OCI-LY7 (cell line): Measurements from ENCODE around the gene COL23A1. TPM values are rescaled to one million over a fixed set of nuclear protein-coding genes. Genes with fewer than 3 reads are reported as not detected.

Source experiments
- BruUV-seq: library from RNA; stranded (reverse); fragments of 400-500 nt; replicated peaks from 2 replicates; lab custom pipeline; 2021; lab: Mats Ljungman, UMichigan
- CTCF ChIA-PET: fragments of 300-600 bp; sonication (Branson Sonifier 250); formaldehyde crosslinking; loops from one replicate; lab custom pipeline; 2022; ENCODE audit warnings: antibody characterized with exemption; ENCODE audit not compliant: unreplicated experiment; lab: Charles Lee
- POLR2A ChIA-PET: fragments of 300-600 bp; sonication (Branson Sonifier 250); formaldehyde crosslinking; loops from one replicate; lab custom pipeline; 2022; ENCODE audit warnings: antibody characterized with exemption; lab: Charles Lee
- DNase-seq: peaks from one replicate; pipeline ENCODE4 v3.0.0-alpha.2; 2015; ENCODE audit warnings: low spot score
- H2AFZ ChIP-seq: fragments of 200-600 bp; sonication (generic), shearing (Covaris generic); 2 replicates; pipeline ENCODE4 v1.6.1; 2014; ENCODE audit warnings: mild to moderate bottlenecking, antibody characterized with exemption, low read length, moderate library complexity
- H3K27ac ChIP-seq: fragments of 200-600 bp; sonication (generic); 2 replicates; pipeline ENCODE4 v1.5.1; 2014; ENCODE audit warnings: mixed run types, low read depth, mild to moderate bottlenecking, moderate library complexity, low read length, inconsistent platforms; ENCODE audit not compliant: poor library complexity, severe bottlenecking
- H3K36me3 ChIP-seq: fragments of 200-600 bp; sonication (generic); 2 replicates; pipeline ENCODE4 v1.6.1; 2014; ENCODE audit warnings: mild to moderate bottlenecking, antibody characterized with exemption, low read length, moderate library complexity, mixed read lengths; ENCODE audit not compliant: insufficient read depth
- H3K4me1 ChIP-seq: fragments of 200-600 bp; sonication (generic); 2 replicates; pipeline ENCODE4 v1.5.1; 2014; ENCODE audit warnings: mild to moderate bottlenecking, low read length; ENCODE audit not compliant: insufficient read depth, poor library complexity, severe bottlenecking
- H3K4me2 ChIP-seq: fragments of 200-600 bp; sonication (generic); 2 replicates; pipeline ENCODE4 v1.6.1; 2014; ENCODE audit warnings: mild to moderate bottlenecking, low read length
- H3K4me3 ChIP-seq: fragments of 200-600 bp; sonication (generic); 2 replicates; pipeline ENCODE4 v1.5.1; 2014; ENCODE audit warnings: mild to moderate bottlenecking, low read depth, low read length; ENCODE audit not compliant: poor library complexity, severe bottlenecking
- H3K79me2 ChIP-seq: fragments of 200-600 bp; sonication (generic); 2 replicates; pipeline ENCODE4 v1.6.1; 2016; ENCODE audit warnings: low read depth, mild to moderate bottlenecking, low read length, moderate library complexity, mixed read lengths; ENCODE audit not compliant: insufficient read depth
- H3K9me2 ChIP-seq: fragments of 200-600 bp; sonication (generic); 2 replicates; pipeline ENCODE4 v1.6.1; 2016; ENCODE audit warnings: mild to moderate bottlenecking, low read length, mixed read lengths; ENCODE audit not compliant: insufficient read depth
- H3K9me3 ChIP-seq: fragments of 200-600 bp; sonication (generic); 2 replicates; pipeline ENCODE4 v1.6.1; 2014; ENCODE audit warnings: mild to moderate bottlenecking, mixed run types, low read length, mixed read lengths
- H4K20me1 ChIP-seq: fragments of 200-600 bp; sonication (generic); 2 replicates; pipeline ENCODE4 v1.6.1; 2014; ENCODE audit warnings: mild to moderate bottlenecking, antibody characterized with exemption, low read length, moderate library complexity, mixed read lengths; ENCODE audit not compliant: insufficient read depth
- EZH2phosphoT487 ChIP-seq: fragments of 200-600 bp; sonication (generic); IDR thresholded peaks from 2 replicates; pipeline ENCODE4 v1.6.1; 2018; ENCODE audit warnings: low read depth, borderline replicate concordance, mild to moderate bottlenecking, mixed run types, antibody characterized with exemption, low read length, moderate library complexity, mixed read lengths
- intact Hi-C: fragments of 100-400 bp; cut with micrococcal nuclease; formaldehyde crosslinking; loops from one replicate; pipeline ENCODE4 v1.10.0; 2022; ENCODE audit not compliant: unreplicated experiment
- total RNA-seq, 2 experiments: library from RNA; depleted of rRNA in 1 of 2; stranded (reverse); fragments of >200 nt in 1 of 2; shearing (Covaris generic) in 1 of 2; gene quantifications; 2 replicates each; pipeline ENCODE4 v1.2.3, GENCODE V29; 2014 to 2022
- TF ChIP-seq, protein P1 (sequence below): fragments of 200-600 bp; sonication (generic); conservative IDR thresholded peaks from 2 replicates; pipeline ENCODE4 v1.5.1; 2014; ENCODE audit warnings: mild to moderate bottlenecking, antibody characterized with exemption, low read length, moderate library complexity, mixed read lengths

Gene COL23A1
- total RNA-seq, 2 experiments from 2014 or later: 0.53 TPM; not detected in 1

- no TSS peak for BruUV-seq
- Histone ChIP-seq H3K36me3 (no peaks in the 10 kb centered on the region), H4K20me1 (no peaks in the 10 kb centered on the region), H3K4me1 (no peaks in the 10 kb centered on the region), H3K4me3 (no peak overlapping the region), H3K27ac (no peak overlapping the region), H3K79me2 (no peaks in the 10 kb centered on the region), H2AFZ (no peak overlapping the region), H3K9me3 (no peaks in the 10 kb centered on the region), H3K4me2 (no peak overlapping the region), H3K9me2 (no peaks in the 10 kb centered on the region)
- ChIA-PET POLR2A (no interaction called here), CTCF (no interaction called here)
- intact Hi-C loops: no loop called here
- no peak for DNase-seq
- TF ChIP-seq EZH2phosphoT487: no peak
- TF ChIP-seq, protein P1, sequence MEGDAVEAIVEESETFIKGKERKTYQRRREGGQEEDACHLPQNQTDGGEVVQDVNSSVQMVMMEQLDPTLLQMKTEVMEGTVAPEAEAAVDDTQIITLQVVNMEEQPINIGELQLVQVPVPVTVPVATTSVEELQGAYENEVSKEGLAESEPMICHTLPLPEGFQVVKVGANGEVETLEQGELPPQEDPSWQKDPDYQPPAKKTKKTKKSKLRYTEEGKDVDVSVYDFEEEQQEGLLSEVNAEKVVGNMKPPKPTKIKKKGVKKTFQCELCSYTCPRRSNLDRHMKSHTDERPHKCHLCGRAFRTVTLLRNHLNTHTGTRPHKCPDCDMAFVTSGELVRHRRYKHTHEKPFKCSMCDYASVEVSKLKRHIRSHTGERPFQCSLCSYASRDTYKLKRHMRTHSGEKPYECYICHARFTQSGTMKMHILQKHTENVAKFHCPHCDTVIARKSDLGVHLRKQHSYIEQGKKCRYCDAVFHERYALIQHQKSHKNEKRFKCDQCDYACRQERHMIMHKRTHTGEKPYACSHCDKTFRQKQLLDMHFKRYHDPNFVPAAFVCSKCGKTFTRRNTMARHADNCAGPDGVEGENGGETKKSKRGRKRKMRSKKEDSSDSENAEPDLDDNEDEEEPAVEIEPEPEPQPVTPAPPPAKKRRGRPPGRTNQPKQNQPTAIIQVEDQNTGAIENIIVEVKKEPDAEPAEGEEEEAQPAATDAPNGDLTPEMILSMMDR: no peak
Measured at GRCh38 chr5:178441486-178442270, 148.5 kb downstream of the COL23A1 start.

- intact Hi-C loops: no loop called here
- Histone ChIP-seq H3K27ac (no peak overlapping the region), H3K36me3 (no peaks in the 10 kb centered on the region), H3K79me2 (no peaks in the 10 kb centered on the region), H3K4me3 (no peak overlapping the region), H4K20me1 (no peaks in the 10 kb centered on the region), H3K9me2 (no peaks in the 10 kb centered on the region), H2AFZ (no peak overlapping the region), H3K4me1 (no peaks in the 10 kb centered on the region), H3K4me2 (no peak overlapping the region), H3K9me3 (no peaks in the 10 kb centered on the region)
- BruUV-seq: no TSS peak
- ChIA-PET POLR2A (no interaction called here), CTCF (no interaction called here)
- no peak for DNase-seq
- no peak for TF ChIP-seq EZH2phosphoT487
- TF ChIP-seq, protein P1: no peak
Measured at GRCh38 chr5:178440181-178440580, 150.0 kb downstream of the COL23A1 start.

DNA sequence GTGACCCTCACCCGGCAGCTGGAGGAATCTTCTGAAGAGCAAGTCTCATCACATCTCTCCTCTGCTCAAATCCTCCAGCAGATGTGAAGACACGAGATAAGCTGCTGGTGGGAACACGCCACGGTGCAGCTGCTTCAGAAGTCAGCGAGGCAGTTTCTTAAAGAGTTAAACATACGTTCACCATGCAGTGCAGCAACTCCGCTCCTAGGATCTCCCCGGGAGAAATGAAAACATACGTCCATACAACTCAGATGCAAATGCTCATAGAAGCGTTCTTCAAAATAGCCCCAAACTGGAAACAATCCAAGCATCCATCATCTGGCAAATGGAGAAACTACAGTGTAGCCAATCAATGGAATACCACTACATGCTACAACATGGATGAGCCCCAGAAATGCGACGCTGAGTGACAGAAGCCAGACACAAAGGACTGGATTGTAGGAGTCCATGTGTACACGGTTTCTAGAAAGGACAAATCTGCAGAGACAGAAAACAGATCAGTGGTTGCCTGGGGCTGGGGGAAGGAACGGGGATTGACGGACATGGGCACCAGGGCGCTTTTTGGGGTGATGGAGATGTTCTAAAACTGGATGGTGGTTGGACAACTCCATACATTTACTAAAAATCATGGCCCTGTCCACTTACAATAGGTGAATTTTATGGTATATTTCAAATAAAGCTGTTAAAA lies 150.6 kb downstream of the COL23A1 start:
- intact Hi-C loops: no loop called here
- Histone ChIP-seq H2AFZ (no peak overlapping the region), H3K36me3 (no peaks in the 10 kb centered on the region), H3K4me3 (no peak overlapping the region), H3K4me2 (no peak overlapping the region), H4K20me1 (no peaks in the 10 kb centered on the region), H3K9me2 (no peaks in the 10 kb centered on the region), H3K79me2 (no peaks in the 10 kb centered on the region), H3K27ac (no peak overlapping the region), H3K4me1 (no peaks in the 10 kb centered on the region), H3K9me3 (no peaks in the 10 kb centered on the region)
- BruUV-seq: no TSS peak
- CTCF ChIA-PET: no interaction called here
- POLR2A ChIA-PET: no interaction called here
- TF ChIP-seq EZH2phosphoT487: no peak
- TF ChIP-seq, protein P1: no peak
- DNase-seq: no peak
